Muscle of leg (tissue), 11 donors: Measurements from ENCODE around the gene SLC41A3. TPM values are rescaled to one million over a fixed set of nuclear protein-coding genes. Genes with fewer than 3 reads are reported as not detected.
"Not testable (repeated sequence)": the region's sequence is repeated elsewhere in the genome, so short reads cannot be mapped to it uniquely, and the experiment has no call there.

Experiments used
- DNase-seq: peaks from one replicate; pipeline ENCODE4 v3.0.0; 2013
- H3K27ac ChIP-seq: one replicate; pipeline ENCODE4 v1.5.1; 2013; ENCODE audit warnings: mild to moderate bottlenecking, low read length, control low read depth
- H3K27me3 ChIP-seq: one replicate; pipeline ENCODE4 v1.6.1; 2013; ENCODE audit warnings: low read length; ENCODE audit not compliant: control insufficient read depth, insufficient read depth
- H3K36me3 ChIP-seq: one replicate; pipeline ENCODE4 v1.6.1; 2013; ENCODE audit warnings: low read length; ENCODE audit not compliant: control insufficient read depth, insufficient read depth
- H3K4me1 ChIP-seq: one replicate; pipeline ENCODE4 v1.6.1; 2013; ENCODE audit warnings: low read length; ENCODE audit not compliant: control insufficient read depth, insufficient read depth
- H3K4me3 ChIP-seq: one replicate; pipeline ENCODE4 v1.5.1; 2013; ENCODE audit warnings: low read length, control low read depth
- H3K9me3 ChIP-seq: replicated peaks from 2 replicates; pipeline ENCODE4 v1.6.1; 2013; ENCODE audit warnings: low read depth, low read length; ENCODE audit not compliant: control insufficient read depth
- WGBS: methylation state at CpG from one replicate; pipeline ENCODE4 v1.1.5; 2013; ENCODE audit warnings: missing lambda C conversion rate; ENCODE audit not compliant: insufficient coverage; 5-methylcytosine and 5-hydroxymethylcytosine counted together
- polyA plus RNA-seq, 8 donors: library from polyadenylated mRNA; unstranded; fragments of 120-200 nt; gene quantifications; one replicate each; pipeline versions ENCODE4 v1.2.1 to v1.2.3, GENCODE V29; 2013; ENCODE audit warnings: inconsistent platforms in 1 of 8, low replicate concordance in 1 of 8; ENCODE audit not compliant: insufficient read length in 8 of 8, insufficient read depth in 1 of 8
- total RNA-seq: library from RNA; stranded (reverse); fragments of 120-200 nt; gene quantifications from one replicate; pipeline ENCODE4 v1.2.4, GENCODE V29; 2013

SLC41A3 gene
- total and polyA plus RNA-seq, 9 donors: 31.2 to 48.3 (median 36.8) TPM

GRCh38 chr3:126039870-126040269 is 44.1 kb downstream of the SLC41A3 start:
- DNase-seq: no peak
- Histone ChIP-seq H3K36me3 (no peaks in the 10 kb centered on the region), H3K9me3 (no peaks in the 10 kb centered on the region), H3K27ac (no peak overlapping the region), H3K27me3 (no peaks in the 10 kb centered on the region), H3K4me1 (no peaks in the 10 kb centered on the region), H3K4me3 (no peak overlapping the region)
- WGBS: 60% methylated on average over 1 of the region's 2 CpGs

- not testable (repeated sequence) for DNase-seq, H3K36me3 ChIP-seq, H3K27ac ChIP-seq, H3K4me3 ChIP-seq, H3K9me3 ChIP-seq, H3K4me1 ChIP-seq, H3K27me3 ChIP-seq
- WGBS: 80% methylated on average over 2 of the region's 2 CpGs
Measured at GRCh38 chr3:126038791-126039190, 45.1 kb downstream of the SLC41A3 start.

- peaks cover 6% of the 10 kb centered on the region for H3K36me3 ChIP-seq
- DNase-seq: no peak
- no peak overlapping the region for H3K27ac ChIP-seq
- WGBS: 95% methylated on average over 10 of the region's 10 CpGs
- no peaks in the 10 kb centered on the region for H3K9me3 ChIP-seq
- no peaks in the 10 kb centered on the region for H3K27me3 ChIP-seq
- no peak overlapping the region for H3K4me3 ChIP-seq
- peaks cover 3% of the 10 kb centered on the region for H3K4me1 ChIP-seq
Measured at GRCh38 chr3:126036056-126036549, 47.8 kb downstream of the SLC41A3 start.

- H3K27ac ChIP-seq: no peak overlapping the region
- H3K4me3 ChIP-seq: no peak overlapping the region
- no peaks in the 10 kb centered on the region for H3K9me3 ChIP-seq
- 96% methylated on average over 11 of the region's 12 CpGs for WGBS
- DNase-seq: no peak
- H3K36me3 ChIP-seq: peaks cover 6% of the 10 kb centered on the region
- no peaks in the 10 kb centered on the region for H3K27me3 ChIP-seq
- peaks cover 3% of the 10 kb centered on the region for H3K4me1 ChIP-seq
Measured at GRCh38 chr3:126035362-126036050, 48.4 kb downstream of the SLC41A3 start.

- WGBS: 93% methylated on average over 5 of the region's 11 CpGs
- DNase-seq: no peak
- Histone ChIP-seq H3K27ac (no peak overlapping the region), H3K27me3 (no peaks in the 10 kb centered on the region), H3K4me1 (peaks cover 3% of the 10 kb centered on the region), H3K4me3 (no peak overlapping the region), H3K36me3 (peaks cover 6% of the 10 kb centered on the region), H3K9me3 (no peaks in the 10 kb centered on the region)
Measured at GRCh38 chr3:126034481-126035361, 49.2 kb downstream of the SLC41A3 start.

- WGBS: 100% methylated on average over 1 of the region's 5 CpGs
- Histone ChIP-seq H3K27me3 (no peaks in the 10 kb centered on the region), H3K27ac (no peak overlapping the region), H3K9me3 (peaks cover under 1% of the 10 kb centered on the region), H3K4me1 (peaks cover 3% of the 10 kb centered on the region), H3K36me3 (peaks cover 10% of the 10 kb centered on the region), H3K4me3 (no peak overlapping the region)
- DNase-seq: no peak
Measured at GRCh38 chr3:126033765-126034164, 50.2 kb downstream of the SLC41A3 start.

- H3K27ac ChIP-seq: no peak overlapping the region
- H3K27me3 ChIP-seq: no peaks in the 10 kb centered on the region
- peaks cover 6% of the 10 kb centered on the region for H3K9me3 ChIP-seq
- no peak overlapping the region for H3K4me3 ChIP-seq
- no peak for DNase-seq
- peaks cover 3% of the 10 kb centered on the region for H3K4me1 ChIP-seq
- 73% methylated on average over 3 of the region's 3 CpGs for WGBS
- peaks cover 10% of the 10 kb centered on the region for H3K36me3 ChIP-seq
Measured at GRCh38 chr3:126033051-126033745, 50.7 kb downstream of the SLC41A3 start.

- WGBS: 52% methylated on average over 8 of the region's 9 CpGs
- no peak for DNase-seq
- peaks cover 3% of the 10 kb centered on the region for H3K4me1 ChIP-seq
- H3K4me3 ChIP-seq: no peak overlapping the region
- H3K27ac ChIP-seq: no peak overlapping the region
- no peaks in the 10 kb centered on the region for H3K27me3 ChIP-seq
- H3K36me3 ChIP-seq: peaks cover 10% of the 10 kb centered on the region
- peaks cover 11% of the 10 kb centered on the region for H3K9me3 ChIP-seq
Measured at GRCh38 chr3:126031981-126032471, 51.9 kb downstream of the SLC41A3 start.

- Histone ChIP-seq H3K36me3 (peaks cover 22% of the 10 kb centered on the region), H3K27me3 (no peaks in the 10 kb centered on the region)
- no CpG with 5 or more reads among the region's 1 CpG for WGBS
Measured at GRCh38 chr3:126030455-126030854, 53.5 kb downstream of the SLC41A3 start.

GRCh38 chr3:126029241-126029640 is 54.7 kb downstream of the SLC41A3 start:
- Histone ChIP-seq H3K9me3 (peaks cover 11% of the 10 kb centered on the region), H3K27me3 (no peaks in the 10 kb centered on the region), H3K36me3 (peaks cover 32% of the 10 kb centered on the region), H3K4me3 (no peak overlapping the region), H3K27ac (no peak overlapping the region), H3K4me1 (peaks cover 3% of the 10 kb centered on the region)
- DNase-seq: no peak

More at GRCh38 chr3:126030455-126030854, 53.5 kb downstream of the SLC41A3 start:
- no peak overlapping the region for H3K27ac ChIP-seq
- peaks cover 11% of the 10 kb centered on the region for H3K9me3 ChIP-seq
- peaks cover 3% of the 10 kb centered on the region for H3K4me1 ChIP-seq
- no peak overlapping the region for H3K4me3 ChIP-seq
- DNase-seq: no peak
